T-helper 9 cell (primary cell): Measurements from ENCODE around the gene ZNF485.
"Not testable (repeated sequence)": the region's sequence is repeated elsewhere in the genome, so short reads cannot be mapped to it uniquely, and the experiment has no call there.

Source experiments
- DNase-seq: peaks from one replicate; pipeline ENCODE4 v3.0.0-alpha.2; 2020

The ZNF485 gene

DNA sequence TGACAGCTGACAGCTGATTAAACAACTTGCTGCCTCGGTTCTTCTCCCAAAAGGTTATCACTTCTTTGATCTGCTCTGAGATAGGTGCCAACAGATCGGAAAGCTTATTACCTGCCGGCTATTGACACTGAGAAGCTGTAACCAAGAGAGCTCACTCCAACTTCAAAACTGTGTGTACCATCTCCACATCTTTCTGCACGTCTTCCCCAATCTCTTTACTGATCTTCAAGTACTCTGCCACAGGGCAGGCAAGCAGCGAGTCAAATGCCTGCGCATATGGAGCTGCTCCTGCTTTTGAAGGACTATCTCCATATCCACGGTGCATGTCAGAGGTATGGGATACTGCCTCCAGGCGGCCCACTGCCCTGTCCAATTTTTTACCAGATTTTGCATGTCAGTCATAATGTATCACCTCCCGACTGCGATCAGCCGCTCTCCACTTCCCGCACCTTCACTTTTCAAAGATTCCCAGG lies 352 bp upstream of the ZNF485 start:
- DNase-seq: no peak

DNA sequence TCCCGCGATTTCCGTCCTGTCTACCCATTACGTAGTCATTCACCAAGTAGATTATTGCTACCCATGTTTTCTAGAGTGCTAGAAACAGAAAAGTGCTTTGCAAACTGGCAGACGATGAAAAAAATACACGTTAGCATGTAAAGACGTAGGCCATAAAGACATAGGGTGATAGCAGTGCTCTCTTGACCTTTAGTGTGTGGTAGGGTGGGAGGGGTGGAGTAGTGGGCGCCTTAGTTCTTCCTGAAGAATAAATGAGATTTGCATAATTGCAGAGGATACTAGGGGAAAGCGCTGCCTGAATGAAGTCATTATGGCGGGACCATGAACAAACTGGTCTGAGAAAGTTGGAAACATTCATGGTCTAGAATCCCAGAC lies 948 bp downstream of the ZNF485 start:
- DNase-seq: no peak

DNA sequence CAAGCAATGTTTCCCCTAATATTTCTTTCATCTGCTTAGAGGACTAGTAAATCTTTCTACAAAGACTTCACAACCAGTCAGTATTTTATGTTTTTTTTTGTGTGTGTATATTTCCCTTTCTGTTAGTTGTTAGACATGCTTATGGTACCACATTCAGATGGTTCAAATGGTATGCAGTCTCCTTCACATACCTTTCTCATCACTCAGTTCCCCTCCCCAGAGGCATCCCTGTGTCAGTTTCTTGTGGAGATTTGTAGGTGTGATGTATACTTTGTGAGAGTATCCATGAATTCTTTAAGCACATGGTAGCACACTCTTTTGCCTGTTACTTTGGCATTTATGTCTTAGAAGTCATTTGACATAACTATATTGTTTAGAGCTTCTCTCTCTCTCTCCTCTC lies 4.4 kb downstream of the ZNF485 start:
- no peak for DNase-seq

DNA sequence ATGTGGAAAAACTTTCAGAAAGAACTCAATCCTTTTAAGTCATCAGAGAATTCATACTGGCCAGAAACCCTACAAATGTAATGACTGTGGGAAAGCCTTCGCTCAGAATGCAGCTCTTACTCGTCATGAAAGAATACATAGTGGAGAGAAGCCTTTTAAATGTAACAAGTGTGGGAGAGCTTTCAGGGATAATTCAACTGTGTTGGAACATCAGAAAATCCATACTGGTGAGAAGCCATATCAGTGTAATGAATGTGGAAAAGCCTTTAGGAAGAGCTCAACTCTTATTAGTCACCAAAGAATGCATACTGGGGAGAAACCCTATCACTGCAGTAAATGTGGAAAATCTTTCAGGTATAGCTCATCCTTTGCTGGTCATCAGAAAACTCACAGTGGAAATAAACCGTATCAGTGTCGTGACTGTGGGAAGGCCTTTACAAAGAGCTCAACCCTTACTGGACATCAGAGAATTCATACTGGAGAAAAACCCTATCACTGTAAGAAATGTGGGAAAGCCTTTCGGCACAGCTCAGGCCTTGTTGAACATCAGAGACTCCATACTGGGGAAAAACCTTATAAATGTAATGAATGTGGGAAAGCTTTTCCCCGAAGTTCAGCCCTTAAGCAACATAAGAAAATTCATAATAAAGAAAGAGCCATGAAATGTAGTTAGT lies 10.6 kb downstream of the ZNF485 start:
- no peak for DNase-seq

DNA sequence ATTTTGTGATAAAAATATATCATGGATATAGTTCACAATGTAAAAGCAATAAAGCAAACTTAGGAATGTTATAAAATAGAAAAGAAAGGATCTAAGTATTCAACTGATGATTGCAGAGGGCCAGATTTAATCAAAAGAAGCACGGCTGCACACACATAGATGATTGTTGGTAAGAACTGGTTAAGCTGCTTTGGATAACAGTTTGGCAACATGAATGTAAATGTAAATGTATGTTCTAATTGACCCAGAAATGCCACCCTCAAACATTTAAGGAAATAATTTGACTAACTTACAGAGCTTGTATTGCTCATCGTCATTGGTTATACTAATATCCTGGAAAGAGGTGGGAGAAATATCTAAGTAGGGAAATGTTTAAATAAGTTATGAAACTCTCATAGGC lies 13.1 kb downstream of the ZNF485 start:
- no peak for DNase-seq

DNA sequence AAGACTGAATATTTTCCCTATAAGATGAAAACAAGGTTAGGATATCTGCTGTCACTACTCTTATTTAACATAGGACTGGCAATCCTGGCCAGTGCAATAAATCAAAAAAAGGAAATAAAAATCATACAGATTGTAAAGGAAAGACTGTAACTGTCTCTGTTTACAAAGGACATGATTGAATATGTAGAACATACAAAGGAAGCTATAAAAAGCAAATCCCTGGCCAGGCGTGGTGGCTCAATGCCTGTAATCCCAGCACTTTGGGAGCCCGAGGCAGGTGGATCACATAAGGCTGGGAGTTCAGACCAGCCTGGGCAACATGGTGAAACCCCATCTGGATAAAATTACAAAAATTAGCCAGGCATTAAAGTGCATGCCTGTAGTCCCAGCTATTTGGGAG lies 15.8 kb downstream of the ZNF485 start:
- DNase-seq: no peak

DNA sequence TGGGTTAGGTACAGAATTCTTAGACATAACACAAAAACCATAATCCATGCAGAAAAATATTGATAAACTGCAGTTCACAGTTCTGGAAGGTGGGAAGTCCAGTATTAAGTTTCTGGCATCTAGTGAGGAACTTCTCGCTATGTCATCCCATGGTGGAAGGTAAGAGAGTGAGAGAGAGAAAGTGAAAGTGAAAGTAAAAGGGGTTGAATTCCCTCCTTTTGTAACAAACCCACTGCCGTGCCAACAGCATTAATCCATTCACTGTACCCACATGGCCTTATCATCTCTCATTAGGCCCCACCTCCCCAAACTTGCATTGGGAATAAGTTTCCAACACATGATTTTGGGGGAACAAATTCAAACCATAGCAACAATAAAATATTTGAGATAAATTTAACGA lies 17.1 kb downstream of the ZNF485 start:
- DNase-seq: no peak

DNA sequence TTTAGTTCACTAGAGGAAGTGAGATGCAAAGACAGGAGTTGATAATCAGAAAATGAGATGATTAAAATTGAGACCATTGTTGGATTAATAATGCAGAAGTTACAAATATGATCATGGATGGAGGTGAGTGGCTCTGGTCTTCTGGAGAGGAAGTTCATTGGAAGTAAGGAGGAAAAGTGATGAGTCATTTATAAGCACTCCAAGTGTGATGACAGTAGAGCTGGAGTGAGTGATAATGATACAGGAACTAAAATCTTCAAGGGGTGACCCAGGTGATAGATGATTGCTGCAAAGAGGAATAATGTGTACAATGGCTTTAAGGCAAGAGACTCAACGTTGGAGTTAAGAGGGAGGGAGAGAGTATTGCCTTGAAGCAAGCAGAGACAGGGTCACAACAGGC lies 21.7 kb downstream of the ZNF485 start:
- DNase-seq: no peak

DNA sequence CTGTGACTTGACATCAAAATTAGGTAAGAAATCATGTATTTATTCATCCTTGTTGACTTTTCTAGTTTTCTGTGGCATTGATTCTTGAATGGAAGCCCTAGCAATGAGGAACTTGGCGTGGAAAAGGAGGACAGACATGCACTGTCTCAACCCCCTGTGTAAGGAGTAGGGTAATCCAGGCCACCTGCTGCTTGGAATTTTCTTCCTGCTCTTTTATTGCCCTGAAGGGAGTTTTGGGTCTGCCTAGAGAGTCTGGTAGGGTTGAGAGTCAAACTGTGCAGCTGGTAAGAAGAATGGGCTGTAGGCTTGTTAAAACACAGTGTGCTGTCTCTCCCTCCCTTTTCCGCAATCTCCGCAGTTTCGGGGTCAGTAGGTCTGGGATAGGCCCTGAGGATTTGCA lies 22.7 kb downstream of the ZNF485 start:
- DNase-seq: no peak

DNA sequence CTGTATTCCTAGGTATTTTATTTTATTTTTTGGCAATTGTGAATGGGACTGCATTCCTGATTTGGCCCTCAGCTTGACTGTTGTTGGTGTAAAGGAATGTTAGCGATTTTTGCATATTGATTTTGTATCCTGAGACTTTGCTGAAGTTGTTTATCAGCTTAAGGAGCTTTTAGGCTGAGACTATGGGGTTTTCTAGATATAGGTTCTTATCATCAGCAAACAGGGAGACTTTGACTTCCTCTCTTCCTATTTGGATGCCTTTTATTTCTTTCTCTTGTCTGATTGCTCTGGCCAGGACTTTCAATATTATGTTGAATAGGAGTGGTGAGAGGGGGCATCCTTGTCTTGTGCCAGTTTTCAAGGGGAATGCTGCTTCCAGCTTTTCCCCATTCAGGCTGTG lies 29.6 kb downstream of the ZNF485 start:
- DNase-seq: not testable (repeated sequence)

DNA sequence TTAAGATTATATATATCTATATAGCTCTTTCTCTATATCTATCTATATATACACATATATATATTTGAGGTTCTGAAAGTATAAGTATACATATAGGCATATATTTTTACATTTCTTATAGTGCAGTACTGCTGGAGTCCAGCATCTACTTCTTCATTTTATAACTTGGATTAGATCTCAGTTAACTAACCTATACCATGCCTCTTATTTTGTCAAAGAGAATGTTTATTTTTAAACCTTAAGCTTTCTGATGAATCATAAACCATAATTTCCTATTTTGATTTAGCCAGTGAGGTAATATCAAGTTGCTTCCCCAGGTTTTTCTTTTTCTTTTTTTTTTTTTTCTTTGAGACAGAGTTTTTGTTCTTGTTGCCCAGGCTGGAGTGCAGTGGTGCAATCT lies 34.4 kb downstream of the ZNF485 start:
- no peak for DNase-seq

DNA sequence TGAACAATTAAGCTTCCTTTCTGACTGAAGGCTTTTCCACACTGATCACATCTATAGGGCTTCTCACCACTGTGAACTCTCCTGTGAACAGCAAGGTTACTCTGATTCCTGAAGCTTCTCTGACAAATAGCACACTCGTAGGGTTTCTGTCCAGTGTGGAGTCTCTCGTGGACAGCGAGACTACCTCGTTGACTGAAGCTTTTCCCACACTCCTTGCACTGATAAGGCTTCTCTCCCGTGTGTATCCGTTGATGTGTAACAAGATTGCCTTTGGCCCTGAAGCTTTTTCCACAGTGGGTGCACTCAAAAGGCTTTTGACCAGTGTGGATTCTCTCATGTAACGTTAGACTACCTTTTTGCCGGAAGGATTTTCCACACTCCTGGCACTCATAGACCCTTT lies 38.0 kb downstream of the ZNF485 start:
- no peak for DNase-seq

DNA sequence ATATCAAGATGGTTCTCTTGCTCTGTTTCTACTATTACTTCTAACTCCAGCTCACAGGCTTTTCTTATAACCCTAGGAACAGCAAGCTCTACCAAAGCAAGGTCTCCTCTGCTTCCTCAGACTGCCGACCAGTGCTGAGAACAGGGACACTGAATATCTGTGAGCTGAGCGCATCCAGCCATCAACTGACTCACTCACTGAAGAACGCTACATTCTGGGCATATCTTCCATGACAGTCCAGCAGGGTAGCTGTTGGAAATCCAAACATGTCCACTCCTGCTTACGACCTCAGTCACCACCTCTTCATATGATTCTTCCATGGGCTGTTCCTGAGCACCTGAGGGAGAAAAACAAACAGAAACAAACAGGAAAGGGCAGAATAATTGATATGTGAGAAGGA lies 39.6 kb downstream of the ZNF485 start:
- DNase-seq: no peak

DNA sequence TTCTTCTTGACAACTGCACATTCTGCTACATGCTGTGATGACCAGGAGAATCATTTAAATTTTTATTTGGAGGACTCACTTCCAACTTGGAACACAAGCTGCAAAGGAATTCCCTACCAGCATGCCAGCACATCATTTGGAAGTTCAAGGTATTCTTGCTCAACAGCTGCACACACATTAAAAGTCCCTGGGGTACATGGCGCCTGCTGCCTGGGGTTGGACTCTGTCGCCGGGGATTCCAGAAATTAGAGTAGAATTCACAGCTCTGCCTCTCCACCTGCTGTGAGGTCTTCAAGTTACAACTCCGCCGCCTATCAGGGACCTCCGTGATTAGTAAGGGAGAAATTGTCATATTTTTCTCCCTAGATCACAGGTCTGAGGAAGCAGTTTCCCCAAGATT lies 41.3 kb downstream of the ZNF485 start:
- no peak for DNase-seq

DNA sequence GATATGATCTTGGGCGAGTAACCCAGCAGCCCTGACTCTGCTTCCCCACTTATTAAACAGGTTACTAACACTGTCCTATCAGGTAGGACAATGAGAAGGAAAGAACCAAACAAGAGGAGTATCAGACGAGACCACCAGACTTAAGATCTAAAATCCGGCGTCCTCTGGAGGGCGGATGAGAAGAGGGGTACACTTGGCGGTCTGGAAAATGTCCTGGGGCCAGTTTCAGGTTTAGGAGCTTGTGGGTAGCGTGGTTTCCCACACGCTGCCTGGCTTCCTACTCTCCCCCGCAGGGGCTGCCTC lies 41.8 kb downstream of the ZNF485 start:
- no peak for DNase-seq

DNA sequence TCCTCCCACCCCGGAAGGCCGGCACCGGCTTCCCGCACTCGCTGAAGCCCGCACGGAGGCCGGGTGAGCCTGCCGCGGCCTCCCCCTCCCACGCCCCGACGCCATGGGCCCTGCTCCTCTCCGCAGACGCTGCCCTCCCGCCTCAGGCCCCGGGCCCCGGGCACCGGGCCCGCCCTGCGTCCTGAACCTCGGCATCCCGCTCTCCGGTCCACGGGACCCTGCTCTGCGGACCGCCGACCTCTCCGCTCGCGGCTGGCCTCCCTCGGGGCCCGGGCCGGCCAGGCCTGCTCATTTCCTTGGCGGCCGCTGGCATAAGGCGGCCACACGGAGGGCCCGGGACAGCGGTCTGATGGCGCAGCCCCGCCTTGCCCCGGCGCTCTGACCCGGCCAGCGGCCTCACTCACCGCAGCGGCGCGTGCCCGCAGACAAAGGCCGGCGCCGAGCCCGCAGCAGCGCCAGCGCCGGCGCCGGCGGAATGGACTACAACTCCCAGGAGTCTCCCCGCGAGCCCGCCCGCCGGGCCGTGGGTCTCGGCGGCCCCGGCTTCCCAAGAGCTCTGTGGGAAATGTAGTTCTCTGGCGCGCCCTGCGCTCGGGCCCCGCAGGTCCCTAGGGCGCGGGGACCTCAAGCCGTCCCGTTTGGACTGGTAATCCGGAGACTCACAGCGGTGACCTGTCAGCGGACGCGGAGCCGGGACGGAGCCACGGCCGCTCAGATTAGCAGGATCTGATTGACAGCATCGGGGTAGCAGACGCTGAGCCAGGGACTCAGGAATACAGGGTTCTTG lies 42.4 kb downstream of the ZNF485 start, which contains the start of gene ZNF32:
Gene ZNF32, minus strand, starts transcription at position 484 of the 787 bp plus-strand sequence. CDS start 2,748 bp downstream, outside the sequence.
- DNase-seq: peak; percentile 73

DNA sequence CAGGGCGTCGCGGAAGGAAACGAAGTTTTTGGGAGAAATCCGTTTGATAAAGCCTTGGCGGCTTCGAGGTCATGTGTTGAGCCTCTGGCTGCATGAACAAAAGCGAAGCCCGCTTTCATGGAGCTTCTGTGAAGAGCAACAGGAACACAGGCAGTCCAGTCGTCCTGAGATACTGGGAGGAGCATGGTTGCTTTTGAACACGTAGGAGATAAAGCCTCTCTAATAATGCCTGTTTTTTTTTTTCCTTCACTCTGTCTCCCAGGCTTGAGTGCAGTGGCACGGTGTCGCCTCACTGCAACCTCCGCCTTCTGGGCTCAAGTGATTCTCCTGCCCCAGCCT lies 42.9 kb downstream of the ZNF485 start:
- no peak for DNase-seq

DNA sequence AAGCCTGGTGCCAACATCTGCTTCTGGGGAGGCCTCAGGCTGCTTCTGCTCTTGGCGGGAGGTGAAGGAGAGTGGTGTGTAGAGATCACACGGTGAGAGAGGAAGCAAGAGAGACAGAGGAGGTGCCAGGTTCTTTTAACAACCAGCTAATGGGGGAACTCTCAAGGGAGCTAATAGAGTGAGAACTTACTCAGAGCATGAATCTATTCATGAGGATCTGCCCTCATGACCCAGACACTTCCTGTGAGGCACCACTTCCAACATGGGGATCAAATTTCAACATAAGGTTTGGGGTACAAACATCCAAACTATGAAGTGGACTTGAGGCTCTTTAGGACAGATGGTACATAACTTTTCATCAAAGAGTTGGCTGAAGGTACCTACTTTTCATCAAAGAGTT lies 47.5 kb downstream of the ZNF485 start:
- DNase-seq: no peak

DNA sequence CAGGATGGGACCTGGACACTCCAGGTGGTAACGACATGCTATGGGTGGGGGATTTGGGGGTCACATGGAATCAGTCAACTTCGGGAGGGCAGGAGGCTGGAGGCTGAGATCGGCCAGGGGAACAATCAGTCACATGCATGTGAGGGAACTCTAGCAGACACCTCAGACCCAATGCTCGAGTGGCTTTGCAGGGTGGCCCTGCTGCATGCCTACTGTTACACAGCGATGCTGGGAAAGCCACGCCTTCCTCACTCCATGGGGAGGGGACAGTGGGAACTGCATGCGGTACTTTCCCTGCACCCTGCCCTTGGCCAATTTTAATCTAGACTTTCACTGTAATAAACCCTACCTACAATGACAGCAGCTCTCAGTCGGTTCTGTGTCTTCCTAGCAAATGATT lies 49.1 kb downstream of the ZNF485 start:
- no peak for DNase-seq

DNA sequence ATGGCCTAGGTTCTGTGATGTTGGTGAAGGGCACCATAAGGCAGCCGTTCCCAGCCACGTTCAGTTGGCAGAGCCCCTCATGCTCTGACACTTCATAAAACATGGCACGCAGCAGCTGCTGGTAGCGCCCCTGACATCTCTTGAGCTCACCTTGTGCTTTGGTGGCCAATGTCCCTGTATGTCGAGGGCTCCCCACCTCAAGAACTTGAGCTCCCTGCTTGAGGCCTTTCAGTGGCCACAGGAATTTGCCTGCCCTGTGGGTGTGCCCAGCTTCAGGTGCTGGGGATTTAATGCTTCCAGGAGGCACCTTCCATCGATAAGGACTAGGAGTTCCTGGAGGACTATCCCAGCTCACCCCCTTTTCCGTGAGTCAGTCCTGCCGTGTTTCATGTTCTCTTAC lies 52.0 kb downstream of the ZNF485 start:
- no peak for DNase-seq

DNA sequence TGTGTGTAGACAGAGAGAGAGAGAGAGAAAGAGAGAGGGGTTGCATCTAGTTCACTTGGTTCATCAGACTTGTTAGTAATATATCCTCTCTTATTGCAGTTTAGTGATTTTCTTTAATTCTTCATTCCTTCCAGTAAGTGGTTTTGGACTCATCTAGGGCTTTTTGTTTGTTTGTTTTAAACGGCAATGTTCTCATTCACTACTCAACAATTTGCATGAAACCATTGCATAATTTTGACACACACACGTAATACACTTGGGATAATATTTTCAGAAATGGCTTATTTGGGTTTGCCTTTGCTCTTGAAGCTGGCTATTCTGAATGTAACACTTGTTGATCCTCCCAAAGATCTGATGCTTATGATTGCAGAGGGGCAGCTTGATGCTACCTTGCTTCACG lies 58.8 kb downstream of the ZNF485 start:
- no peak for DNase-seq

DNA sequence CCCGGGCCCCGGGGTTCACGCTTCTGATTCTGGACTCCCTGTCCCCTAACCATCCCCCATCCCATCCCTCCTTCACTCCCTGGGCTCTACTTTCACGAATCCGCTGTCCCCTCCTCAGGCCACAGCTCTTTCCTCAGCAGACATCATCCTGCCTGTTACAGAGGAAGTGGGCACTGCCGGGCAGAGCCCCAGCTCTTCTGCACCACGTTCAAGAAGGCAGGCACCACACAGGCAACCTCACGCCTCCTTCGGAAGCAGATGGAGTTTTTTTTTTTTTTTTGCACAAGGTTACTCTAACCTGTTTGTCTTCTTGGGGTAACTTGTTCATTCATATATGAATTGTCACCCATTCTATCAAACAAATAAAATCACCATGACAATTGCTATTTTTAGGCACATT lies 60.3 kb downstream of the ZNF485 start:
- no peak for DNase-seq

DNA sequence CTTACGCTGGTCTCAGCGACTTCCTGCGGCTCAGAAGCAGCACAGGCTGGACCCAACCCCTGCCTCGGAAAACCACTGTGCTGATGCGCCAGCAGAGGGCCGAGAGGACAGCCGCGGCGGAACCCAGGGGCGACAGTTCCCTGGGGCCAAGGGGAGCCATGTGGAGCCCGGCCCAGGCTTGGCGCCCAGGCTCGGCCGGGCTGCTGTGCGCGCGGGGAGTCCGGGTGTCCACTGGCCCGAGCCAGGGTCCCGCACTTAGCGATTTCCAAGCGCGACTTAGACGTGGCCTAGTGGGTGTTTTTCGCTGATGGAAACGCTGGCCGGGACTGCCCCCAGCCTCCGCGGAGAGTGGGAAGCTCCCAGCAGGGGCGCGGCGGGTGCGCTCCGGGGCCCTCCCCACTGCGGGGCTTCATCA lies 61.1 kb downstream of the ZNF485 start:
- no peak for DNase-seq
